ENCODE data around the gene RASA2.

RASA2 gene

DNA sequence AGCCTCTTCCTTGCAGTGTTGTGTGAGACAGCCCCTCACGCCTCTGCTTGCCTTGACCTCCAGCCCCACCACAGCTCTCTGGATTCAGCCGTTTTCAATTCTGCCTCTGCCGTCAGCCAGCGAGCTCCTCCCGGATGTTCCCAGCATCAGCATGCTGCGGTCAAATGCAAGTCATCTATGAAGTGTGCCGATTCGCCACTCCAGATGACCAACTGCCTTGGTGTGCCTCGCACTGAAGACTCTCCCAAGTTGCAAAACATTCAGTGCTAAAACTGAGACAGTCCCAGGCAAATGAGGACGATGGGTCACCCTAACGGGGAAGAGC is 30.6 kb upstream of the RASA2 start:
- TF ChIP-seq, protein P1, sequence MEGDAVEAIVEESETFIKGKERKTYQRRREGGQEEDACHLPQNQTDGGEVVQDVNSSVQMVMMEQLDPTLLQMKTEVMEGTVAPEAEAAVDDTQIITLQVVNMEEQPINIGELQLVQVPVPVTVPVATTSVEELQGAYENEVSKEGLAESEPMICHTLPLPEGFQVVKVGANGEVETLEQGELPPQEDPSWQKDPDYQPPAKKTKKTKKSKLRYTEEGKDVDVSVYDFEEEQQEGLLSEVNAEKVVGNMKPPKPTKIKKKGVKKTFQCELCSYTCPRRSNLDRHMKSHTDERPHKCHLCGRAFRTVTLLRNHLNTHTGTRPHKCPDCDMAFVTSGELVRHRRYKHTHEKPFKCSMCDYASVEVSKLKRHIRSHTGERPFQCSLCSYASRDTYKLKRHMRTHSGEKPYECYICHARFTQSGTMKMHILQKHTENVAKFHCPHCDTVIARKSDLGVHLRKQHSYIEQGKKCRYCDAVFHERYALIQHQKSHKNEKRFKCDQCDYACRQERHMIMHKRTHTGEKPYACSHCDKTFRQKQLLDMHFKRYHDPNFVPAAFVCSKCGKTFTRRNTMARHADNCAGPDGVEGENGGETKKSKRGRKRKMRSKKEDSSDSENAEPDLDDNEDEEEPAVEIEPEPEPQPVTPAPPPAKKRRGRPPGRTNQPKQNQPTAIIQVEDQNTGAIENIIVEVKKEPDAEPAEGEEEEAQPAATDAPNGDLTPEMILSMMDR (IDR thresholded peaks at IDR 0.05; ENCODE audit: low read depth, low read length, missing control alignments): no peak
- DNase-seq (ENCODE audit: extremely low read depth, low read depth): peak; percentile 88
- H3K4me3 ChIP-seq (replicated peaks; ENCODE audit: low read depth, low read length): peak overlapping the region; percentile 27

GRCh38 chr3:141457624-141458236 is 29.1 kb upstream of the RASA2 start:
- DNase-seq (ENCODE audit: extremely low read depth, low read depth): no peak
- H3K4me3 ChIP-seq (replicated peaks; ENCODE audit: low read depth, low read length): no peak overlapping the region

DNA sequence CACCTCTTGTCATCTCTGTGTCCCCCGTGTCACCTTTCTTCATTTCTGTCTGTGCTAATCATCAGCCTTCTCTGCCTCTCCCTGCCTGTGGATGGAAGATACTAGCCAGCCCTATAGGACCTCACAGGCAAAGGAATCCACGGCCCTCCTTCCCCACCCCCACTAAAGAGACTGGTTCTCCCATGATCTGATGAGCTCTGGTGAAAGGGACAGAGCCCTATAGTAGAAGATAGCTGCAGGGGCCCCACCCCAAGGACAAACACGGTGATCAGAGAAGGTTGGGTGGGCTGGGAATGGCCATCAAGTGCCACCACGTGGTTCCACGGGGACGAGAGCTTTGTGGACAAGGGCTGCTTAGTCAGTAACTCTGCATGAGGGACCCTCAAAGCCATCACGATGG is 27.8 kb upstream of the RASA2 start:
- H3K4me3 ChIP-seq (replicated peaks; ENCODE audit: low read depth, low read length): no peak overlapping the region
- TF ChIP-seq, protein P1 (IDR thresholded peaks at IDR 0.05; ENCODE audit: low read depth, low read length, missing control alignments): no peak
- no peak for DNase-seq (ENCODE audit: extremely low read depth, low read depth)

More at GRCh38 chr3:141457624-141458236, 29.1 kb upstream of the RASA2 start:
- TF ChIP-seq, protein P1 (IDR thresholded peaks at IDR 0.05; ENCODE audit: low read depth, low read length, missing control alignments): no peak

DNA sequence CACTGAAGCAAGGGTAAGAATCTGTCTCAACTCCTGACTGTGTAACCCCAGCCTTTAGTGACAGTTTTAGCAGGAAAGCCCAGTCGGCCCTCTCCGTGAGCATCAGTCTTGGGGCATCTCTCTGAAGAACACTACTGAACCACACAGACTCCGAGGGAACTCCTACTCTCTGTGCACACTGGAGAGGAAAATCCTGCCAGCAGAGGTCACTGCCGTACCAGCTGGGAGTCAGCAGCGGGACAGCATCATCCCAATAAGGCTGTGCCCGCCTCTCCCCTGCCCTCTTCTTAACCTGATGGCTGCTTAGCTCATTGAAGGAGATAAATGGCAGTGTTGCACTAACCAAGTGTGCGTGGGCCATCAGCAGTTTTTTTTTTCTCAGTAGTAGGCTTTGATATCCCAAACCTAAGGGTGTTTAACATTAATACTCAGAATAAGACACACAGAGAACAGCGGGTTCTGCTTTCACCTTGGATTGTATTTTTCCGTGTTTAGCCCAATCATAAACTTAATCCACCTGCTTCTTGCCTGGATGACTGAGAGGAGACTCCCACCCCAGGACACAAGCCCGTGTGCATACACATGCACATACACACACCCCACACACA is 26.6 kb upstream of the RASA2 start:
- TF ChIP-seq, protein P1 (IDR thresholded peaks at IDR 0.05; ENCODE audit: low read depth, low read length, missing control alignments): peak; percentile 91
- peak; percentile 76 for DNase-seq (ENCODE audit: extremely low read depth, low read depth)
- no peak overlapping the region for H3K4me3 ChIP-seq (replicated peaks; ENCODE audit: low read depth, low read length)

- no peak for DNase-seq (ENCODE audit: extremely low read depth, low read depth)
- no peak overlapping the region for H3K4me3 ChIP-seq (replicated peaks; ENCODE audit: low read depth, low read length)
- TF ChIP-seq, protein P1 (IDR thresholded peaks at IDR 0.05; ENCODE audit: low read depth, low read length, missing control alignments): no peak
Observed at GRCh38 chr3:141462176-141462859, 24.5 kb upstream of the RASA2 start.

DNA sequence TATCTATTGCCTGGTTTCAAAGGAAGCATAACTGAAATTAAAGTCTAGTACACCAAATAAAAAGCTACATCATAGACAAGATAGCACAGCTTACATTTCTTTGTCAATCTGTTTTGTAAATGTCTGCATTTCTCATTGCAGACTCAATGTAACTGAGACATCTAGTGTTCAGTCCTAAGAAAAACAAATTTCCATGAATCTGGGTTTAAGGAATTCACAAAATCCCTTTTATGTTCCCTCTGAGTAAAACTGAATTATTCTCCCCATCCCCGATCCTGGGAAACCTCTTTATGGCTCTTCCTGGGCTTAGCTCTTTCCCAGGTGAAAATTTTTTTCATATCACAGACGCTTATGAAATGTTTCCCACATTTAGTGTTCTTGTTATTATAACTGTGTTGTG is 21.6 kb upstream of the RASA2 start:
- TF ChIP-seq, protein P1 (IDR thresholded peaks at IDR 0.05; ENCODE audit: low read depth, low read length, missing control alignments): no peak
- H3K4me3 ChIP-seq (replicated peaks; ENCODE audit: low read depth, low read length): no peak overlapping the region
- no peak for DNase-seq (ENCODE audit: extremely low read depth, low read depth)

Data from HFF-Myc (cell line).